Measurements from ENCODE around the gene DGKA.

- TF ChIP-seq CTCF (IDR thresholded peaks at IDR 0.05): no peak
- no peak for TF ChIP-seq POLR2A (IDR thresholded peaks at IDR 0.05)
Measured at GRCh38 chr12:55955344-55955743, 24.4 kb downstream of the DGKA start.
